HL-60/S4 treated with phorbol 12-myristate 13-acetate at 8.2 ng/mL for 4 days and 3 days (cell line): ENCODE results near the gene PCDHB4.
"Not testable (repeated sequence)": the region's sequence is repeated elsewhere in the genome, so short reads cannot be mapped to it uniquely, and the experiment has no call there.

Experiments
- in situ Hi-C: fragments of 300-500 bp; cut with MboI; formaldehyde crosslinking; loops from 2 replicates; pipeline ENCODE4 v1.15.0; 2022; ENCODE audit warnings: low sequenced_read_pairs

PCDHB4 gene

GRCh38 chr5:141121563-141121962 is at the start of gene PCDHB4:
Gene PCDHB4 (plus strand): TSS chr5:141121818. CDS start chr5:141121999, 181 bp downstream.
- in situ Hi-C loops, result no loop called here

- in situ Hi-C loops, result no loop called here
These were observed 43.8 kb upstream of the PCDHB4 start for GRCh38 chr5:141077826-141078225.

- in situ Hi-C loops, result no loop called here
These were observed 39.4 kb upstream of the PCDHB4 start for GRCh38 chr5:141082228-141082627.

- in situ Hi-C loops, result no loop called here
These were observed 37.1 kb upstream of the PCDHB4 start for GRCh38 chr5:141084487-141084989.

GRCh38 chr5:141094481-141095262 is 26.9 kb upstream of the PCDHB4 start, which contains the start of gene PCDHB2:
Gene PCDHB2 (plus strand): TSS chr5:141094615. CDS start chr5:141094791, 176 bp downstream.
- in situ Hi-C loops, result no loop called here

GRCh38 chr5:141095263-141095641 is 26.4 kb upstream of the PCDHB4 start:
- in situ Hi-C loops, result no loop called here

- in situ Hi-C loops, result not testable (repeated sequence)
These were observed 25.4 kb upstream of the PCDHB4 start for GRCh38 chr5:141096181-141096580.

GRCh38 chr5:141096586-141096985 is 25.0 kb upstream of the PCDHB4 start:
- in situ Hi-C loops, result not testable (repeated sequence)

- in situ Hi-C loops, result no loop called here
These were observed 21.3 kb upstream of the PCDHB4 start, which contains the start of gene PCDHB3 for GRCh38 chr5:141100243-141100805. Gene PCDHB3 (plus strand): TSS chr5:141100473. CDS start chr5:141100650, 177 bp downstream.

- in situ Hi-C loops, result no loop called here
These were observed 20.6 kb upstream of the PCDHB4 start for GRCh38 chr5:141101059-141101458.

- in situ Hi-C loops, result not testable (repeated sequence)
These were observed 19.5 kb upstream of the PCDHB4 start for GRCh38 chr5:141102070-141102469.

GRCh38 chr5:141102471-141102870 is 19.1 kb upstream of the PCDHB4 start:
- in situ Hi-C loops, result not testable (repeated sequence)

- in situ Hi-C loops, result no loop called here
These were observed 16.3 kb upstream of the PCDHB4 start for GRCh38 chr5:141105350-141105749.

GRCh38 chr5:141119250-141119649 is 2.4 kb upstream of the PCDHB4 start:
- in situ Hi-C loops, result no loop called here

- in situ Hi-C loops, result no loop called here
These were observed 367 bp downstream of the PCDHB4 start for GRCh38 chr5:141121985-141122384.

GRCh38 chr5:141123396-141124135 is 1.9 kb downstream of the PCDHB4 start:
- in situ Hi-C loops, result not testable (repeated sequence)

- in situ Hi-C loops, result no loop called here
These were observed 5.7 kb downstream of the PCDHB4 start for GRCh38 chr5:141127305-141127704.

- in situ Hi-C loops, result no loop called here
These were observed 13.6 kb downstream of the PCDHB4 start, which contains the start of gene PCDHB5 for GRCh38 chr5:141135030-141135717. Gene PCDHB5 (plus strand): TSS chr5:141135206. CDS start chr5:141135435, 229 bp downstream.

- in situ Hi-C loops, result no loop called here
These were observed 14.2 kb downstream of the PCDHB4 start for GRCh38 chr5:141135718-141136266.

GRCh38 chr5:141137346-141137745 is 15.7 kb downstream of the PCDHB4 start:
- in situ Hi-C loops, result not testable (repeated sequence)
